T-helper 17 cell (primary cell): ENCODE measurements around the gene TBL2. TPM values are rescaled to one million over a fixed set of nuclear protein-coding genes. Genes with fewer than 3 reads are reported as not detected.
"Not testable (repeated sequence)": the region's sequence is repeated elsewhere in the genome, so short reads cannot be mapped to it uniquely, and the experiment has no call there.

Experiments
- ATAC-seq: fragments of 150-1000 bp; cut with Tn5 transposase; 2 replicates; pipeline ENCODE4 v1.10.0; 2021; ENCODE audit warnings: mild to moderate bottlenecking, moderate library complexity
- DNase-seq, 3 donors: peaks; one replicate each; pipeline versions ENCODE4 v3.0.0 to v3.0.0-alpha.2; 2020 to 2021
- H3K9me3 ChIP-seq: one replicate; pipeline ENCODE4 v1.7.0; 2013; ENCODE audit warnings: low read length, mild to moderate bottlenecking; ENCODE audit not compliant: control insufficient read depth, poor library complexity, severe bottlenecking
- H3K27ac Mint-ChIP-seq: one replicate; pipeline ENCODE4 v1.8.0; 2022; ENCODE audit warnings: mild to moderate bottlenecking, moderate library complexity, mixed read lengths
- H3K27me3 Mint-ChIP-seq: one replicate; pipeline ENCODE4 v1.8.0; 2022; ENCODE audit warnings: mixed read lengths
- H3K36me3 Mint-ChIP-seq: one replicate; pipeline ENCODE4 v1.8.0; 2022; ENCODE audit warnings: low read depth, mixed read lengths
- H3K4me1 Mint-ChIP-seq: one replicate; pipeline ENCODE4 v1.8.0; 2022; ENCODE audit warnings: mild to moderate bottlenecking, mixed read lengths
- H3K4me3 Mint-ChIP-seq: one replicate; pipeline ENCODE4 v1.8.0; 2022; ENCODE audit warnings: mild to moderate bottlenecking, moderate library complexity, mixed read lengths
- total RNA-seq, 4 donors: library from RNA in 2 of 4; stranded (reverse) in 2 of 4; gene quantifications; one replicate each; pipeline ENCODE4 v1.2.3 and lab custom pipeline; 2022 to 2026

TBL2 gene
- total RNA-seq, 2 donors from 2014 or later = 15.3 to 22.9 TPM

- H3K36me3 Mint-ChIP-seq = peaks cover 2% of the 10 kb centered on the region
- peak overlapping the region; percentile 95 for H3K4me3 Mint-ChIP-seq
Observed at GRCh38 chr7:73555411-73555982, 22.9 kb downstream of the TBL2 start.

GRCh38 chr7:73550093-73550492 lies 28.3 kb downstream of the TBL2 start:
- not testable (repeated sequence) for DNase-seq, H3K36me3 Mint-ChIP-seq, ATAC-seq, H3K27ac Mint-ChIP-seq, H3K4me3 Mint-ChIP-seq, H3K27me3 Mint-ChIP-seq, H3K9me3 ChIP-seq
- peaks cover 35% of the 10 kb centered on the region for H3K4me1 Mint-ChIP-seq

More at GRCh38 chr7:73555411-73555982, 22.9 kb downstream of the TBL2 start:
- no peaks in the 10 kb centered on the region for H3K9me3 ChIP-seq
- Mint-ChIP-seq H3K27ac (peak overlapping the region; percentile 95), H3K27me3 (no peaks in the 10 kb centered on the region), H3K4me1 (peaks cover 32% of the 10 kb centered on the region)
- DNase-seq = no peak
- ATAC-seq = no peak

DNA sequence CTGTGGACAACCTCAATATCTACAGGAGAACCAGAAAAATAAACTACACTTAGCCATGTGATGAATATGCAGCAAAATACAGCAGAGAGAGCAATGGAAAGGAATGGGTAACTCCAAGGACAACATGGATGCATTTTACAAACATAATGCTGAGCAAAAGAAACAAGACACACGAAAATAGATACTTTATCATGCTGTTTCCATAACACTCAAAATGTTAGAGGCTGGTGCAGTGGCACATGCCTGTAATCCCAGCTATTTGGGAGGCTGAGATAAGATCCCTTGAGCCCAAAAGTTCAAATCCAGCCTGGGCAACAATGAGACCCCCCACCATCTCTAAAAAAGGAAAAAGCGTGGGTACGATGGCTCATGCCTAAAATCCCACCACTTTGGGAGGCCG lies 29.2 kb downstream of the TBL2 start:
- ATAC-seq (no peak), DNase-seq (no peak)
- Mint-ChIP-seq H3K4me1 (peaks cover 28% of the 10 kb centered on the region), H3K27ac (peak overlapping the region; percentile 37), H3K4me3 (no peak overlapping the region), H3K36me3 (peaks cover 2% of the 10 kb centered on the region), H3K27me3 (no peaks in the 10 kb centered on the region)
- no peaks in the 10 kb centered on the region for H3K9me3 ChIP-seq

GRCh38 chr7:73547841-73548240 lies 30.5 kb downstream of the TBL2 start:
- peaks cover 2% of the 10 kb centered on the region for H3K36me3 Mint-ChIP-seq
- H3K27me3 Mint-ChIP-seq = no peaks in the 10 kb centered on the region
- H3K27ac Mint-ChIP-seq = peak overlapping the region; percentile 57
- ATAC-seq (no peak), DNase-seq (no peak)
- no peaks in the 10 kb centered on the region for H3K9me3 ChIP-seq
- H3K4me3 Mint-ChIP-seq = no peak overlapping the region
- H3K4me1 Mint-ChIP-seq = peaks cover 29% of the 10 kb centered on the region

- H3K36me3 Mint-ChIP-seq = peaks cover 2% of the 10 kb centered on the region
- H3K27ac Mint-ChIP-seq = no peak overlapping the region
- H3K4me3 Mint-ChIP-seq = no peak overlapping the region
- ATAC-seq (no peak), DNase-seq (no peak)
- H3K27me3 Mint-ChIP-seq = no peaks in the 10 kb centered on the region
- H3K4me1 Mint-ChIP-seq = peaks cover 21% of the 10 kb centered on the region
- no peaks in the 10 kb centered on the region for H3K9me3 ChIP-seq
Observed at GRCh38 chr7:73544678-73545077, 33.7 kb downstream of the TBL2 start.

DNA sequence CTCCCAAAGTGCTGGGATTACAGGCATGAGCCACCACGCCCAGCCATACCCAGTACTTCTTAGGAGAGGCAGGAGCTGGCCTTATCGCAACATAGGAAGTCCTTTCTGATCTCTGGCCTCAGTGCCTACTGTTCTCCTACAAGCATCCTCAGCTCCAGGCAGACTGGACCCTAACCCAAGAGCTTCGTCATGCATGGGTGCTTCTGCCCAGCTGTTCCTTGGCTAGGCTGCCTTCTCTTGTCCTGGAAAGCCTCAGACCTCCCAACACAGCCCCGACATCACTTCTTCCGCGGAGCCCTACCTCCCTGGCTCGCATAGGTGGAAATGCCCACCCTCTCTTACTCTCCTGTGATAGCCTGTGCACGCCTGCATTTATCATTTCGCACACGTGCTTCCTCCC lies 36.7 kb downstream of the TBL2 start:
- DNase-seq (no peak), ATAC-seq (no peak)
- Mint-ChIP-seq H3K36me3 (peaks cover 4% of the 10 kb centered on the region), H3K27ac (peak overlapping the region; percentile 67), H3K27me3 (no peaks in the 10 kb centered on the region), H3K4me3 (no peak overlapping the region), H3K4me1 (peaks cover 11% of the 10 kb centered on the region)
- H3K9me3 ChIP-seq = no peaks in the 10 kb centered on the region

- no peak for DNase-seq
- H3K9me3 ChIP-seq = no peaks in the 10 kb centered on the region
- Mint-ChIP-seq H3K36me3 (peaks cover 4% of the 10 kb centered on the region), H3K4me1 (peaks cover 5% of the 10 kb centered on the region), H3K4me3 (no peak overlapping the region), H3K27me3 (no peaks in the 10 kb centered on the region), H3K27ac (no peak overlapping the region)
- no peak for ATAC-seq
Observed at GRCh38 chr7:73539709-73540108, 38.7 kb downstream of the TBL2 start.

GRCh38 chr7:73538510-73538909 lies 39.9 kb downstream of the TBL2 start:
- not testable (repeated sequence) for ATAC-seq, H3K9me3 ChIP-seq, H3K4me3 Mint-ChIP-seq, H3K27me3 Mint-ChIP-seq, H3K27ac Mint-ChIP-seq, H3K4me1 Mint-ChIP-seq, H3K36me3 Mint-ChIP-seq, DNase-seq

DNA sequence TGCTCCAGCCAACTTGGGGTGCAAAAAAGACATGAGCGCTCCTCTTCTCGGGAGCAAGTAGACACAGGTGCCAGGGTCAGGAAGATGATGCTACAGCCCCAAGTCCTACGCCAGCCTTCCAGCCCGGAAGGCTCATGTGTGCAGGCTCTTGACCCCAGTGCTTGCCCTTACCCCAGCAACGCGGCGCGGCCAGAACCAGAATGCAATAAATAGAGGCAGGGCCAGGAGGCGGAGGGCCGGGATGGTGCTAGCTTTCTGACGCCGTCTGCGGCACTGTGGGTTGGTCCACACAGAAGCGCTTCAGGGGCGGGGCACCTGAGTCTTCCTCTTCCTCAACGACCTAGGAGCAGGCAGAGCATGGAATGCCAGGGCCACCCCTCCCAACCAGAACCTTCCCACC lies 41.3 kb downstream of the TBL2 start:
- H3K4me3 Mint-ChIP-seq = no peak overlapping the region
- peaks cover 4% of the 10 kb centered on the region for H3K36me3 Mint-ChIP-seq
- H3K27me3 Mint-ChIP-seq = no peaks in the 10 kb centered on the region
- ATAC-seq (no peak), DNase-seq (no peak)
- H3K9me3 ChIP-seq = no peaks in the 10 kb centered on the region
- peaks cover 5% of the 10 kb centered on the region for H3K4me1 Mint-ChIP-seq
- peak overlapping the region; percentile 11 for H3K27ac Mint-ChIP-seq

- peaks cover 5% of the 10 kb centered on the region for H3K4me1 Mint-ChIP-seq
- no peak for DNase-seq
- H3K27ac Mint-ChIP-seq = no peak overlapping the region
Observed at GRCh38 chr7:73536479-73536878, 41.9 kb downstream of the TBL2 start.

DNA sequence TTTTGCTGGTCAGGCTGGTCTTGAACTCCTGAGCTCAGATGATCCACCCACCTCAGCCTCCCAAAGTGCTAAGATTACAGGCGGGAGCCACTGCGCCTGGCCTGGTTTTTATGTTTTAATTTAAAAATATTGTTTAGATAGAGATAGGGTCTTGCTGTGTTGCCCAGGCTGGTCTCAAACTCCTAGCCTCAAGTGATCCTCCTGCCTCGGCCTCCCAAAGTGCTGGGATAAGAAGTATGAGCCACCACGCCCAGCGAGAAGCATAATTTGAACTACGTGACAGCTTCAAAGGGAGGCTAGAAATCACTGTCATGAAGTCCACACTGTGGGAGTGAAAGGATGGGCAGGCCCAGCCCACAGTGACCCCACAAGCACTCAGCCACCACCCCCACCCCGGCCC lies 42.5 kb downstream of the TBL2 start:
- DNase-seq, H3K4me3 Mint-ChIP-seq, H3K27ac Mint-ChIP-seq, H3K9me3 ChIP-seq, H3K36me3 Mint-ChIP-seq, ATAC-seq, H3K27me3 Mint-ChIP-seq, H3K4me1 Mint-ChIP-seq: not testable (repeated sequence)

More at GRCh38 chr7:73536479-73536878, 41.9 kb downstream of the TBL2 start:
- no peaks in the 10 kb centered on the region for H3K27me3 Mint-ChIP-seq
- no peak overlapping the region for H3K4me3 Mint-ChIP-seq
- ATAC-seq = no peak
- H3K36me3 Mint-ChIP-seq = peaks cover 2% of the 10 kb centered on the region
- H3K9me3 ChIP-seq = no peaks in the 10 kb centered on the region

GRCh38 chr7:73533742-73534141 lies 44.6 kb downstream of the TBL2 start:
- Mint-ChIP-seq H3K4me1 (peaks cover 5% of the 10 kb centered on the region), H3K4me3 (no peak overlapping the region), H3K27ac (no peak overlapping the region), H3K27me3 (no peaks in the 10 kb centered on the region), H3K36me3 (peaks cover 2% of the 10 kb centered on the region)
- DNase-seq = no peak
- ATAC-seq = no peak
- no peaks in the 10 kb centered on the region for H3K9me3 ChIP-seq

DNA sequence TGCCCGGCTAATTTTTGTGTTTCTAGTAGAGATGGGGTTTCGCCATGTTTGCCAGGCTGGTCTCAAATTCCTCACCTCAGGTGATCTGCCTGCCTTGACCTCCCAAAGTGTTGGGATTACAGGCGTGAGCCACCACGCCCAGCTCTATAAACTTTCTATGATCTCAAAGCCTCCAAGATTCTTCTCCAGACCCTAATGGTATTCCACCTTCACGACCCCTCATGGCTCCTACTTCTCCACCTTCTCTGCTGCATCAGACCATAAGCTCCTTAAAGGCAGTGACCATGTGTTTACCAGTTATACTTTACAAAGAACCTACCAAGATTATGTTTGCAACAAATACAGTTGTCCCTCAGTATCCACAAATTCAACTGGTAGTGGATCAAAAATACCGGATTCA lies 46.2 kb downstream of the TBL2 start:
- peak overlapping the region; percentile 10 for H3K4me3 Mint-ChIP-seq
- no peaks in the 10 kb centered on the region for H3K27me3 Mint-ChIP-seq
- peaks cover 2% of the 10 kb centered on the region for H3K36me3 Mint-ChIP-seq
- ATAC-seq (no peak), DNase-seq (no peak)
- H3K4me1 Mint-ChIP-seq = peaks cover 9% of the 10 kb centered on the region
- H3K27ac Mint-ChIP-seq = no peak overlapping the region
- no peaks in the 10 kb centered on the region for H3K9me3 ChIP-seq

- Mint-ChIP-seq H3K4me3 (no peak overlapping the region), H3K27ac (no peak overlapping the region), H3K4me1 (peaks cover 15% of the 10 kb centered on the region), H3K27me3 (no peaks in the 10 kb centered on the region), H3K36me3 (no peaks in the 10 kb centered on the region)
- DNase-seq = no peak
- ATAC-seq = no peak
- H3K9me3 ChIP-seq = no peaks in the 10 kb centered on the region
Observed at GRCh38 chr7:73530800-73531199, 47.6 kb downstream of the TBL2 start.
